Caco-2 (cell line): ENCODE measurements around the gene PARVB. TPM values are rescaled to one million over a fixed set of nuclear protein-coding genes. Genes with fewer than 3 reads are reported as not detected.

Experiments used
- BruUV-seq: library from RNA; stranded (reverse); fragments of 400-500 nt; replicated peaks from 2 replicates; lab custom pipeline; 2021; lab: Mats Ljungman, UMichigan
- CTCF ChIA-PET: fragments of 300-600 bp; sonication (Branson Sonifier 250); formaldehyde crosslinking; loops from one replicate; lab custom pipeline; 2022; ENCODE audit warnings: antibody characterized with exemption; lab: Charles Lee
- POLR2A ChIA-PET: fragments of 300-600 bp; sonication (Branson Sonifier 250); formaldehyde crosslinking; loops from one replicate; lab custom pipeline; 2022; ENCODE audit warnings: antibody characterized with exemption; lab: Charles Lee
- DNase-seq, 2 experiments: peaks; one replicate each; pipeline versions ENCODE4 v3.0.0 to v3.0.0-alpha.2; 2020 to 2022
- H3K27me3 ChIP-seq: replicated peaks from 2 replicates; pipeline ENCODE4 v1.6.0; 2011; ENCODE audit warnings: low read length; ENCODE audit not compliant: control insufficient read depth, insufficient read depth
- H3K36me3 ChIP-seq: 2 replicates; pipeline ENCODE4 v1.5.1; 2011; ENCODE audit warnings: low read length; ENCODE audit not compliant: control insufficient read depth, insufficient read depth
- H3K4me1 ChIP-seq: fragments of 250-450 bp; sonication (Bioruptor Pico); 2 replicates; pipeline ENCODE4 v1.5.1; 2020; ENCODE audit warnings: mild to moderate bottlenecking
- H3K4me3 ChIP-seq: 2 replicates; pipeline ENCODE4 v1.5.1; 2011; ENCODE audit warnings: low read depth, mild to moderate bottlenecking, control low read depth, low read length
- H3K9me3 ChIP-seq: fragments of 250-450 bp; sonication (Bioruptor Pico); 2 replicates; pipeline ENCODE4 v1.5.1; 2020; ENCODE audit warnings: mild to moderate bottlenecking, moderate library complexity
- H3K27ac Mint-ChIP-seq: one replicate; pipeline ENCODE4 v1.8.0; 2022; ENCODE audit warnings: mixed read lengths; ENCODE audit not compliant: unreplicated experiment
- H3K27me3 Mint-ChIP-seq: one replicate; pipeline ENCODE4 v1.8.0; 2022; ENCODE audit warnings: mixed read lengths; ENCODE audit not compliant: insufficient read depth, unreplicated experiment
- H3K36me3 Mint-ChIP-seq: one replicate; pipeline ENCODE4 v1.8.0; 2022; ENCODE audit warnings: mild to moderate bottlenecking, mixed read lengths; ENCODE audit not compliant: insufficient read depth, unreplicated experiment
- H3K4me1 Mint-ChIP-seq: one replicate; pipeline ENCODE4 v1.8.0; 2022; ENCODE audit warnings: low read depth, mixed read lengths; ENCODE audit not compliant: unreplicated experiment
- H3K4me3 Mint-ChIP-seq: one replicate; pipeline ENCODE4 v1.8.0; 2022; ENCODE audit warnings: mild to moderate bottlenecking, moderate library complexity, mixed read lengths; ENCODE audit not compliant: unreplicated experiment
- H3K9me3 Mint-ChIP-seq: one replicate; pipeline ENCODE4 v1.8.0; 2022; ENCODE audit warnings: mixed read lengths; ENCODE audit not compliant: unreplicated experiment
- intact Hi-C: fragments of 100-400 bp; cut with micrococcal nuclease; formaldehyde crosslinking; loops from one replicate; pipeline ENCODE4 v1.10.0; 2022; ENCODE audit not compliant: unreplicated experiment
- total RNA-seq: library from RNA; stranded (reverse); gene quantifications from 2 replicates; pipeline ENCODE4 v1.2.3, GENCODE V29; 2022
- TF ChIP-seq, protein P1 (sequence below), 2 experiments: fragments of 200-600 bp in 1 of 2; IDR thresholded peaks; 1 replicate in 1 of 2; 2 replicates in 1 of 2; pipeline versions ENCODE4 v1.5.1 to v1.8.0; 2011 to 2022; ENCODE audit warnings: antibody characterized with exemption in 1 of 2, control low read depth in 1 of 2, inconsistent platforms in 1 of 2, low read depth in 1 of 2, low read length in 1 of 2, mild to moderate bottlenecking in 1 of 2, moderate library complexity in 1 of 2; ENCODE audit not compliant: insufficient read depth in 1 of 2, severe bottlenecking in 1 of 2, unreplicated experiment in 1 of 2

The PARVB gene
- total RNA-seq, 1 experiment from 2014 or later, result 28.8 TPM

- ChIA-PET POLR2A (no interaction called here), CTCF (no interaction called here)
- H3K27me3 Mint-ChIP-seq, result no peaks in the 10 kb centered on the region
- Histone ChIP-seq H3K4me1 (no peaks in the 10 kb centered on the region), H3K27me3 (no peaks in the 10 kb centered on the region), H3K36me3 (no peaks in the 10 kb centered on the region), H3K4me3 (no peak overlapping the region), H3K9me3 (no peaks in the 10 kb centered on the region)
- no peak overlapping the region for H3K4me3 Mint-ChIP-seq
- BruUV-seq, result no TSS peak
- DNase-seq, result no peak
- H3K9me3 Mint-ChIP-seq, result no peaks in the 10 kb centered on the region
- TF ChIP-seq, protein P1, sequence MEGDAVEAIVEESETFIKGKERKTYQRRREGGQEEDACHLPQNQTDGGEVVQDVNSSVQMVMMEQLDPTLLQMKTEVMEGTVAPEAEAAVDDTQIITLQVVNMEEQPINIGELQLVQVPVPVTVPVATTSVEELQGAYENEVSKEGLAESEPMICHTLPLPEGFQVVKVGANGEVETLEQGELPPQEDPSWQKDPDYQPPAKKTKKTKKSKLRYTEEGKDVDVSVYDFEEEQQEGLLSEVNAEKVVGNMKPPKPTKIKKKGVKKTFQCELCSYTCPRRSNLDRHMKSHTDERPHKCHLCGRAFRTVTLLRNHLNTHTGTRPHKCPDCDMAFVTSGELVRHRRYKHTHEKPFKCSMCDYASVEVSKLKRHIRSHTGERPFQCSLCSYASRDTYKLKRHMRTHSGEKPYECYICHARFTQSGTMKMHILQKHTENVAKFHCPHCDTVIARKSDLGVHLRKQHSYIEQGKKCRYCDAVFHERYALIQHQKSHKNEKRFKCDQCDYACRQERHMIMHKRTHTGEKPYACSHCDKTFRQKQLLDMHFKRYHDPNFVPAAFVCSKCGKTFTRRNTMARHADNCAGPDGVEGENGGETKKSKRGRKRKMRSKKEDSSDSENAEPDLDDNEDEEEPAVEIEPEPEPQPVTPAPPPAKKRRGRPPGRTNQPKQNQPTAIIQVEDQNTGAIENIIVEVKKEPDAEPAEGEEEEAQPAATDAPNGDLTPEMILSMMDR (IDR thresholded peaks at IDR 0.05; ENCODE audit: insufficient read depth in 1 of 2, low read depth in 1 of 2, low read length in 1 of 2, severe bottlenecking in 1 of 2, unreplicated experiment in 1 of 2), result no peak
- intact Hi-C loops, result no loop called here
- H3K36me3 Mint-ChIP-seq, result no peaks in the 10 kb centered on the region
- H3K4me1 Mint-ChIP-seq, result no peaks in the 10 kb centered on the region
- no peak overlapping the region for H3K27ac Mint-ChIP-seq
These were observed 76.3 kb downstream of the PARVB start for GRCh38 chr22:44100411-44100810.

- Histone ChIP-seq H3K36me3 (no peaks in the 10 kb centered on the region), H3K4me1 (no peaks in the 10 kb centered on the region), H3K27me3 (no peaks in the 10 kb centered on the region), H3K4me3 (no peak overlapping the region), H3K9me3 (no peaks in the 10 kb centered on the region)
- H3K27me3 Mint-ChIP-seq, result no peaks in the 10 kb centered on the region
- POLR2A ChIA-PET, result no interaction called here
- no peaks in the 10 kb centered on the region for H3K9me3 Mint-ChIP-seq
- CTCF ChIA-PET, result interaction anchor here (0.5 kb wide), 1 partner anchor 157 kb away, joined by 4 read pairs; no protein-coding TSS in a partner anchor
- H3K36me3 Mint-ChIP-seq, result no peaks in the 10 kb centered on the region
- H3K4me1 Mint-ChIP-seq, result no peaks in the 10 kb centered on the region
- H3K4me3 Mint-ChIP-seq, result no peak overlapping the region
- no TSS peak for BruUV-seq
- no peak for DNase-seq
- no peak overlapping the region for H3K27ac Mint-ChIP-seq
- TF ChIP-seq, protein P1 (IDR thresholded peaks at IDR 0.05; ENCODE audit: insufficient read depth in 1 of 2, low read depth in 1 of 2, low read length in 1 of 2, severe bottlenecking in 1 of 2, unreplicated experiment in 1 of 2), result no peak
- intact Hi-C loops, result no loop called here
These were observed 78.0 kb downstream of the PARVB start for GRCh38 chr22:44102121-44102520.

DNA sequence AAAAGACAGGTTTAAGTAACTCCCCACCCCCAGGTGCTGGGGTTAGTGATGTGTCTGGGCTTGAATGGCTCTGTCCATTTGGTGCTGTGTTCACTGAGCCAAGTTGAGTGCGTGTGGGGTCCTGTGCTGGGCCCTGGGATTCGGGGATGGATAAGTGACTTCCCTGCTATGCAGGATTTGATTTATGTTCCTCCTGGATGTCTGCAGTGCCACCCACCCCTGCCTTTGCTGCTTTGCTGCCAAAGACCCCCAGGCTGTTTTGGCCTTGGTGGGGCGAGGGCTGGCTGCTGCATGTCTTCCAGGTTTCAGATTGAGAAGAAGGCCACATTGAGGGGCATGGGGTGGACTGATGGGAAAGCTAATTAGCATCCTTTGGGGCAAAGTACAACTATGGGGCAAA, 78.8 kb downstream of the PARVB start:
- Histone ChIP-seq H3K4me3 (no peak overlapping the region), H3K36me3 (no peaks in the 10 kb centered on the region), H3K4me1 (no peaks in the 10 kb centered on the region), H3K27me3 (no peaks in the 10 kb centered on the region), H3K9me3 (no peaks in the 10 kb centered on the region)
- no peaks in the 10 kb centered on the region for H3K36me3 Mint-ChIP-seq
- no peaks in the 10 kb centered on the region for H3K4me1 Mint-ChIP-seq
- POLR2A ChIA-PET, result no interaction called here
- H3K4me3 Mint-ChIP-seq, result no peak overlapping the region
- CTCF ChIA-PET, result interaction anchor here (1.1 kb wide), 1 partner anchor 110 kb away, joined by 3 read pairs; no protein-coding TSS in a partner anchor
- BruUV-seq, result no TSS peak
- no peak overlapping the region for H3K27ac Mint-ChIP-seq
- no peaks in the 10 kb centered on the region for H3K9me3 Mint-ChIP-seq
- intact Hi-C loops, result no loop called here
- H3K27me3 Mint-ChIP-seq, result no peaks in the 10 kb centered on the region
- DNase-seq, result no peak
- TF ChIP-seq, protein P1 (IDR thresholded peaks at IDR 0.05; ENCODE audit: insufficient read depth in 1 of 2, low read depth in 1 of 2, low read length in 1 of 2, severe bottlenecking in 1 of 2, unreplicated experiment in 1 of 2), result no peak
